HG02981 (cell line): Measurements from ENCODE around the gene MEX3B.
A peak's percentile ranks its signal among the peaks of the same experiment; 100 is the strongest.
"Not testable (repeated sequence)": the region's sequence is repeated elsewhere in the genome, so short reads cannot be mapped to it uniquely, and the experiment has no call there.

Source experiments
- ATAC-seq: cut with Tn5 transposase; IDR thresholded peaks from one replicate; pipeline ENCODE4 v1.9.1; 2021; ENCODE audit warnings: mild to moderate bottlenecking, moderate library complexity; ENCODE audit not compliant: unreplicated experiment

The MEX3B gene

DNA sequence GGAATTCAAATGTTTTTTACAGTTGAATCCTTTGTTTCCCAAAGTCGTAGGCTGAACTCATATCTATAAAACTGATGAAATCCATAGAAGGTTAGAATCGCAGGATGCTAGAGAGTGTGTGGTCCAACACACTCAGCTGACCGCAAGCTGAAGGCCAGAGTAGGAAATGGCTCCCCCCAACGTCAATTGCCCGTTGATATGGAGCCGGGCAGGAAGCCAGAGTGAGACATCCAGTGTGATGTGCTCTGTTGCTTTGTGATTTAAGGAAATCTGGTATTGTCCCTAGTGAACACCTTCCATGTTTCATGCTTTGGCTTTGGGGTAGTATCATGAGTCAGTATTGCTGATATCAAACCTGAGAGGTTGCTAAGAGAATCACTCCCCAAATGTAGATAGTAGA, 5.8 kb upstream of the MEX3B start:
- ATAC-seq: no peak

DNA sequence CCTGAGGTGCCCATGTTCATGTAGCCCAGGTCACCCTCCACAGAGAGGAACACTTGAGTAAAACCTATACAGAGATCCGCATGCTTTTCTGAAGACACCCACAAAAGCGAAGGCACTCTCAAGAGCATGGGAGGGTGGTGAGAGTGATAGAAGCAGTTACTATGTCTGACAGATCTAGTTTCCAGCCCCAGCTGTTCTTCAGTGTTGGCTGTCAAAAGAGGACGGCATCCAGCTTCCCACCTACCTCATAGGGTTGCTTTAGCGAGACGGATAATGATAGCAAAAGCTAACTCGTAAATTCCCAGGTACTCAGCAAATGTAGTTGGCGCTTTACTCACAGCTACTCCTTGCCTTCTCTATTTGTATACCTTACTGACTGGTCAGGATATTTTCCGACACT, 3.0 kb upstream of the MEX3B start:
- no peak for ATAC-seq

DNA sequence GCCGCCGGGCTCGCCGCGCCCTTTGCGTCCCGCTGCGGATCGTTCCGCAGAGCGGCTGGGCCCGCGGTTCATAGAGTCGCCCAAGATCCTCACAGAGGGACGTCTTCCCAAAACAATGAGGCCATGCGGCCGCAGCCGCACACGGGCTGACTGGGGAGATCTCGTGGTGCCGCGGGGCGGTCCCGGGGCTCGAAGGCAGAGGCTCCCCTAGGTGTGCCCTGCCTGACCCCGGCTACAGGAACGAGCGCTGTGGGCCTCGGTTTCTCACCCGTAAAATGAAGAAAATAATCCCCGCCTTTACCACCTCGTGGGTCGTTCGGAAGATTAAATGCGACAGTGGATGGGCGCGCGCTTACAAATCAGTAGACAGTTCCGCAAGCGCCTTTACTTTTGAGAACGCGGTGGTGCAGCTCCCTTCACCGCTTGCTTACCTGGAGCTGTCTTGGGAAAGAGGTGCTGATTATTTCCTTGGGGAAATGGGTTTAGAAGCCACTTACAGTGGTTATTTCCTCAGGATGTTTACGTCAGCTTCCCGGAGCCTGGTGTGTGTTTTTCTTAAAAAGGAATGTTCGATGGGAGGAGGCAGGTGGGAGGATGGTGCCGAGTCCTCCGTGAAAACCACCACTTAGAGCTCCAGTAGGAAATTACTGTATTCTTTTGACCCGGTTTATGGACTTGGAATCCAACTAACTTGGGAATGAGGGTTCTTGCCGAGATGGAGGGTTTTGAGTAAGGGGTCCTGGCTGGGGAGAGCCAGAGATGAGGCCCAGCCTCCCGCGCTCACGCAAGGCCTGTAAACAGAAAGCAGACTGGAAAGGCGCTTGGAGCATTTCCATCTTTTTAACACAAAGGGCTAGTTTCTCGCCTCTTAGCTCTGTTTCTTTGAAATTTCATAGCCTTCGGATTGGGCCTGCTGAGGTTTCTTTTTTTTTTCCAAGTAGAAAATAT, 1.9 kb upstream of the MEX3B start:
- ATAC-seq: no peak

DNA sequence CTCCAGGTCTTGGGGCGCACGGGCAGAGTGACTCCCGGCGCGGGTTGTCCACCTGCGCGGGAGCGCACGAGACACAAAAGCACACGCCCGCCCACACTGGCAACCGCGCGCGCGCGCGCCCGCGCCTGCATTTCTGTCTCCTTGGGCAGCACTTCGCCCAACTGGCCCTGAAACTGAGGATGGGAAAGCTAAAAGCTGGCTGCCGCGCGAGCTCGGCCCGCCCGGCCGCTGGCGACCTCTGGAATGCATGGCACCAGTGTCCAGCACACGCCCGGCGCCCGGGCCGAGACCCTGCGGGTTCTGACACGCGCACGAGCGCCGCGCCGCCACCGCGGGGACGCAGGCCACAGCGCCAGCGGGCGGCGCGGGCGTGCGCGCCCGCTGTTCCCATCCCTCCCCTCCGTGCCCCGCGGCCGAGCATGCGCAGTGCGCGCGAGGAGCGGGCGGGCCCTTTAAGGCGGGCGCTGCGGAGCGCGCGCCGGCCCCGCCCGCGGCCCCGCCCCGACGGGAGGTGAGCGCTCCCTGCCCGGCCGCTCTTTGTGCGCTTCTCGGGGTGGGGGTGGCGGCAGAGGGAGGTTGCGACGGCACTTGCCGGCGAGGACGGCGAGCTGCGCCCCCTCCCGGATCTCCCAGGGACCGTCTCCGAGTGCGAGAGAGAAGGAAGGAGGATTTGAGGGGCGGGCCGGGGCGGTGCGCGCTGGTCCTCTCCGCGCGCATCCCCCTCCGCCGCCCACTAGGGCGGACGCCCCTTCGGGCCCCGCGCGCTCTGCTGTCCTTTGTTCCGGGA, 1.0 kb upstream of the MEX3B start:
- ATAC-seq: peak; percentile 67

GRCh38 chr15:82045179-82045891, 483 bp downstream of the MEX3B start:
- peak; percentile 3 for ATAC-seq

GRCh38 chr15:82044373-82045178, 1.2 kb downstream of the MEX3B start:
- no peak for ATAC-seq

- ATAC-seq: no peak
Measured at GRCh38 chr15:82043796-82044372, 1.9 kb downstream of the MEX3B start.

- ATAC-seq: no peak
Measured at GRCh38 chr15:82043130-82043673, 2.6 kb downstream of the MEX3B start.

- ATAC-seq: no peak
Measured at GRCh38 chr15:82040862-82041261, 5.0 kb downstream of the MEX3B start.

- ATAC-seq: no peak
Measured at GRCh38 chr15:82040390-82040789, 5.4 kb downstream of the MEX3B start.

DNA sequence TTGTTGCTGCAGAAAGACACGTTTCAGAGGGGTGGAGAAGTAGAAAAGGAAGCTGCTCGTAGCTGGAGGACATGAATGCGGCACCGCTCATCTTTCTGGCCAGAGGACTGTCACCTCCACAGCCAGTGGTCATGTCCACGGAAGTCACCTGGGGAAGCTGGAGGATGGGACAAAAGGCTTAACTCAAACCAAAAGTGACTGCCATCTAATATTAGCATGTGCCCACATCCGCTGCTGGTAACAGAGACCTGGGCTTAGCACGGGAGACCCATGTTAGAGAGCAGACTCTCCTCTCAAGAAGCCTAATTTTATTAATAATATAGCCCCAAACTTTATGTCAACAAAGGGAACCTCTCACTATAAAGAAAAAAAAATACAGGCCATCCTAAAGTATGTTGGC, 5.9 kb downstream of the MEX3B start:
- ATAC-seq: no peak

GRCh38 chr15:82036461-82036860, 9.4 kb downstream of the MEX3B start:
- ATAC-seq: no peak

DNA sequence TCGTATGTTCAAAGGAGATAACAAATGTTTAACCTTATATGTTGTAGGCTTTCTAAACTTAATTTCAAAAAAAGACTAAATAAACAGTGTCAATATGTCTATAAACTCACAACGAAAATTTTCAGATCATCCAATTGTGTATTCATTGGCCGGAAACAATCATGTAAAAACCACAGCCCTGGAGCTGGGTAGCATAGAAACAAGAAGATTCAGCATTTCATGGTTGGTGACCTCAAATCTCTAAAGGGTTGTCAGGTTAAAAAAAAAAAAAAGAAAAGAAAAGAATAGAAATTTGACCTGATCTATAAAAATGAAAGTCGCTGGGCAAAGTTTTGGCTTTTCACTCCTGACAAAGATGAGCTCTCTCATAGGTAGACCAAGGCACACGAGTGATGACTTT, 13.9 kb downstream of the MEX3B start:
- no peak for ATAC-seq

GRCh38 chr15:82030176-82030575, 15.6 kb downstream of the MEX3B start:
- ATAC-seq: no peak

- ATAC-seq: not testable (repeated sequence)
Measured at GRCh38 chr15:82028163-82028562, 17.7 kb downstream of the MEX3B start.

DNA sequence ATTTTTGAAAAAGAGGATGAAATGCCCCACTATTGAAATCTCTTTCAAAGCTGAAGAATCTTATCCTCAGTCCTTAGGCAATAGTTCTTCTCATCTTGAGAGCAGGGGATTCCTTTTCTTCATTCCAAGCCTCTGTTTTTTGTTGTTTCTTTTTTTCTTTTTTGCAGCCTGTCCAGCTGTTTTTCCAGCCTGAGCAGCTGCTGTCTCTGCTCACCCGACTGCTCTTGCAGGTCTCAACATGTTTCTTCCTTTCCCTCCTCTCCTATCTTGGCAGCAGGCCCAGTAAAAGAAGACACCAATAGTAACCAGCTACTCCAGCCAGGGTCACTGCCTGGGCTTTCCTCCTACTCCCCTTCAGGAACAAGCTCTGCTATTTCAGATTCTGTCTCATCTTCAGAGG, 23.8 kb downstream of the MEX3B start:
- ATAC-seq: no peak

DNA sequence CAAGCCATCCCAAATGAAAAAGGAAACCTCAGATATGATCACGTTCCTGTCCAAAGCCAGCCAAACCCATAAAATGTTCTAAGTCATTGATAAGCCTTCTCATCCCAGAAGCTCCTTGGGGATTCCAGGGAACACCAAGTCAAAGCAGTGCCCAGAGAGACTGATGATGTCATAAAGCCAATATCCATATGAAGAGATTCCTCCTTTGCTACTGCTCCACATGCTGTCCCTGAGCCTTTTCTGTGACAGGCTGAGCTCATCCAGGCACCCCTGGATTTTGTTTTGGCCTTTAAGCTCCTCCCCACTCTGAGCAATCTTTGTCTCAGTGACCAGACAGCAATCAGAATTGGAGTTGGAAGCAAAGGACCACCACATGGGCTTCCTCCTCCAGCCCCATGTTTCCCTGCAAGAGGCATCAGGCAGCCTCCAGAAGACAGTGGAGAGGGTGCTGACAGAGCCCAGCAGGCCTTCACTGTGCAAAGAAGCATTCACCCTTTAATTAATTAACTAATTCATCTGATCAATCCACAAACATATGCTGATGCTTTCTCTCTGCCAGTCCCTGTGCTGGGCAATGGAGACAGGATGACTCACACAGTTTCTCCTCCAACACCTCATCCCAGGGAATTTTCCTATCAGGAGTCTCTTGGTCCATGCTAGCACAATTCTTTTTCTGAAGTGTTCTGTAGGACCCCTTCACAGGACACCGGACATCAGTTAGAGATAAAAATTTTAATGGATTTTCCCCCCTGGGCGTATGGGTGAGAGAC, 25.0 kb downstream of the MEX3B start:
- no peak for ATAC-seq

DNA sequence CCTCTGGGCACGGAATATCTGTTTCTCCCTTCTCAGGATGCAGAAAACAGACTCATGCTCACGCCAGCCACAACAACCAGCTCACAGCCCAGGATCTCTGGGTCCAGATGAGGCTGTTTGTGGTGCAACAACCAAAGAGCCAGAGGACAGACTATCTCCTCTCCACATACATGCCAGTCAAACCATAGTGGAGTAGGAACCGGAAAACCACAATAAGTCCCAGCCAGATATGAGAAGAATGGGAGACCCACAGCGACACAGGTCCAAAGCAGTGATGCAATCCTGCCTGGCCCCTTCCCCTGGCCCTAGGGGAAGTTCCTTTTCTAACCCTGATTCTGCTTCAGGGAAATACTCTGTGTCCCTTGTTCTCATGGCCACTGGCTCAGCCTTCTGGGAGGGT, 27.6 kb downstream of the MEX3B start:
- ATAC-seq: no peak

- ATAC-seq: no peak
Measured at GRCh38 chr15:82017656-82018055, 28.2 kb downstream of the MEX3B start.
